Stimulated activated memory B cell treated with anti-CD40 and anti-IgM and Interleukin-4, amounts not matched to agents 10 μg/mL and 1 μg/mL and 100 μg/mL, for 72 hours (primary cell): ENCODE data around the gene C11orf54.

Experiments used
- ATAC-seq: fragments of 150-1000 bp; cut with Tn5 transposase; 2 replicates; pipeline ENCODE4 v1.10.0; 2021
- H3K27ac Mint-ChIP-seq: one replicate; pipeline ENCODE4 v1.8.0; 2022; ENCODE audit warnings: mild to moderate bottlenecking, mixed read lengths
- H3K27me3 Mint-ChIP-seq: one replicate; pipeline ENCODE4 v1.8.0; 2022; ENCODE audit warnings: mixed read lengths
- H3K36me3 Mint-ChIP-seq: one replicate; pipeline ENCODE4 v1.8.0; 2022; ENCODE audit warnings: mixed read lengths
- H3K4me1 Mint-ChIP-seq: one replicate; pipeline ENCODE4 v1.8.0; 2022; ENCODE audit warnings: mixed read lengths
- H3K4me3 Mint-ChIP-seq: one replicate; pipeline ENCODE4 v1.8.0; 2022; ENCODE audit warnings: mild to moderate bottlenecking, moderate library complexity, mixed read lengths
- H3K9me3 Mint-ChIP-seq: one replicate; pipeline ENCODE4 v1.8.0; 2022; ENCODE audit warnings: mixed read lengths

Gene C11orf54

GRCh38 chr11:93728792-93729128 is 12.7 kb upstream of the C11orf54 start:
- peaks cover 29% of the 10 kb centered on the region for H3K36me3 Mint-ChIP-seq
- H3K27ac Mint-ChIP-seq = peak overlapping the region; percentile 3
- no peak for ATAC-seq
- H3K9me3 Mint-ChIP-seq = no peaks in the 10 kb centered on the region
- H3K4me1 Mint-ChIP-seq = no peaks in the 10 kb centered on the region
- no peaks in the 10 kb centered on the region for H3K27me3 Mint-ChIP-seq
- H3K4me3 Mint-ChIP-seq = no peak overlapping the region

GRCh38 chr11:93729129-93729616 is 12.3 kb upstream of the C11orf54 start:
- Mint-ChIP-seq H3K9me3 (no peaks in the 10 kb centered on the region), H3K27me3 (no peaks in the 10 kb centered on the region), H3K27ac (peak overlapping the region; percentile 3), H3K4me1 (no peaks in the 10 kb centered on the region), H3K4me3 (no peak overlapping the region), H3K36me3 (peaks cover 30% of the 10 kb centered on the region)
- ATAC-seq = no peak

GRCh38 chr11:93730108-93731107 is 11.1 kb upstream of the C11orf54 start:
- H3K27ac Mint-ChIP-seq = no peak overlapping the region
- no peak overlapping the region for H3K4me3 Mint-ChIP-seq
- H3K27me3 Mint-ChIP-seq = no peaks in the 10 kb centered on the region
- ATAC-seq = no peak
- peaks cover 38% of the 10 kb centered on the region for H3K36me3 Mint-ChIP-seq
- H3K4me1 Mint-ChIP-seq = peaks cover 12% of the 10 kb centered on the region
- no peaks in the 10 kb centered on the region for H3K9me3 Mint-ChIP-seq

- Mint-ChIP-seq H3K36me3 (peaks cover 49% of the 10 kb centered on the region), H3K27ac (no peak overlapping the region), H3K4me1 (peaks cover 29% of the 10 kb centered on the region), H3K27me3 (no peaks in the 10 kb centered on the region), H3K4me3 (no peak overlapping the region), H3K9me3 (no peaks in the 10 kb centered on the region)
- no peak for ATAC-seq
These were observed 9.1 kb upstream of the C11orf54 start for GRCh38 chr11:93732237-93732892.

- no peaks in the 10 kb centered on the region for H3K9me3 Mint-ChIP-seq
- H3K4me1 Mint-ChIP-seq = peaks cover 40% of the 10 kb centered on the region
- no peak overlapping the region for H3K27ac Mint-ChIP-seq
- no peaks in the 10 kb centered on the region for H3K27me3 Mint-ChIP-seq
- no peak for ATAC-seq
- no peak overlapping the region for H3K4me3 Mint-ChIP-seq
- H3K36me3 Mint-ChIP-seq = peaks cover 57% of the 10 kb centered on the region
These were observed 8.0 kb upstream of the C11orf54 start for GRCh38 chr11:93733474-93733873.

GRCh38 chr11:93734427-93735222 is 6.8 kb upstream of the C11orf54 start:
- Mint-ChIP-seq H3K27me3 (no peaks in the 10 kb centered on the region), H3K27ac (peak overlapping the region; percentile 35), H3K9me3 (no peaks in the 10 kb centered on the region), H3K36me3 (peaks cover 59% of the 10 kb centered on the region), H3K4me3 (no peak overlapping the region), H3K4me1 (peaks cover 51% of the 10 kb centered on the region)
- ATAC-seq = no peak

- Mint-ChIP-seq H3K27me3 (no peaks in the 10 kb centered on the region), H3K4me3 (no peak overlapping the region), H3K27ac (peak overlapping the region; percentile 35), H3K4me1 (peaks cover 57% of the 10 kb centered on the region), H3K36me3 (peaks cover 62% of the 10 kb centered on the region), H3K9me3 (no peaks in the 10 kb centered on the region)
- no peak for ATAC-seq
These were observed 5.8 kb upstream of the C11orf54 start for GRCh38 chr11:93735627-93736026.

GRCh38 chr11:93736129-93736528 is 5.3 kb upstream of the C11orf54 start:
- ATAC-seq = no peak
- Mint-ChIP-seq H3K4me3 (no peak overlapping the region), H3K9me3 (no peaks in the 10 kb centered on the region), H3K4me1 (peaks cover 57% of the 10 kb centered on the region), H3K27me3 (no peaks in the 10 kb centered on the region), H3K36me3 (peaks cover 67% of the 10 kb centered on the region), H3K27ac (peak overlapping the region; percentile 98)

GRCh38 chr11:93737904-93738612 is 3.4 kb upstream of the C11orf54 start:
- no peaks in the 10 kb centered on the region for H3K9me3 Mint-ChIP-seq
- peaks cover 72% of the 10 kb centered on the region for H3K36me3 Mint-ChIP-seq
- H3K27me3 Mint-ChIP-seq = no peaks in the 10 kb centered on the region
- H3K4me1 Mint-ChIP-seq = peaks cover 63% of the 10 kb centered on the region
- no peak for ATAC-seq
- H3K27ac Mint-ChIP-seq = peak overlapping the region; percentile 98
- H3K4me3 Mint-ChIP-seq = peak overlapping the region; percentile 97

GRCh38 chr11:93738647-93739081 is 2.8 kb upstream of the C11orf54 start:
- H3K36me3 Mint-ChIP-seq = peaks cover 78% of the 10 kb centered on the region
- peak overlapping the region; percentile 97 for H3K4me3 Mint-ChIP-seq
- H3K27me3 Mint-ChIP-seq = no peaks in the 10 kb centered on the region
- H3K9me3 Mint-ChIP-seq = no peaks in the 10 kb centered on the region
- ATAC-seq = no peak
- peaks cover 63% of the 10 kb centered on the region for H3K4me1 Mint-ChIP-seq
- H3K27ac Mint-ChIP-seq = peak overlapping the region; percentile 98

GRCh38 chr11:93740031-93740729 is 1.3 kb upstream of the C11orf54 start:
- Mint-ChIP-seq H3K27me3 (no peaks in the 10 kb centered on the region), H3K4me3 (peak overlapping the region; percentile 97), H3K4me1 (peaks cover 53% of the 10 kb centered on the region), H3K9me3 (no peaks in the 10 kb centered on the region), H3K36me3 (peaks cover 70% of the 10 kb centered on the region), H3K27ac (peak overlapping the region; percentile 98)
- ATAC-seq = no peak

GRCh38 chr11:93740730-93741093 is 760 bp upstream of the C11orf54 start:
- H3K36me3 Mint-ChIP-seq = peaks cover 65% of the 10 kb centered on the region
- peak; percentile 75 for ATAC-seq
- peak overlapping the region; percentile 98 for H3K27ac Mint-ChIP-seq
- peak overlapping the region; percentile 97 for H3K4me3 Mint-ChIP-seq
- no peaks in the 10 kb centered on the region for H3K9me3 Mint-ChIP-seq
- H3K27me3 Mint-ChIP-seq = no peaks in the 10 kb centered on the region
- H3K4me1 Mint-ChIP-seq = peaks cover 48% of the 10 kb centered on the region

GRCh38 chr11:93741882-93742226 is 382 bp downstream of the C11orf54 start:
- no peak for ATAC-seq
- Mint-ChIP-seq H3K9me3 (no peaks in the 10 kb centered on the region), H3K4me3 (peak overlapping the region; percentile 97), H3K27me3 (no peaks in the 10 kb centered on the region), H3K4me1 (peaks cover 40% of the 10 kb centered on the region), H3K27ac (peak overlapping the region; percentile 98), H3K36me3 (peaks cover 54% of the 10 kb centered on the region)

GRCh38 chr11:93743291-93743690 is 1.8 kb downstream of the C11orf54 start:
- no peak for ATAC-seq
- no peaks in the 10 kb centered on the region for H3K9me3 Mint-ChIP-seq
- H3K27ac Mint-ChIP-seq = no peak overlapping the region
- H3K36me3 Mint-ChIP-seq = peaks cover 44% of the 10 kb centered on the region
- peak overlapping the region; percentile 61 for H3K4me3 Mint-ChIP-seq
- no peaks in the 10 kb centered on the region for H3K27me3 Mint-ChIP-seq
- peaks cover 25% of the 10 kb centered on the region for H3K4me1 Mint-ChIP-seq
